ENCODE measurements around the gene INSIG2.

Gene INSIG2

GRCh38 chr2:118127250-118127649 is 39.0 kb downstream of the INSIG2 start:
- DNase-seq (ENCODE audit: low read depth in 1 of 2, low spot score in 1 of 2) = no peak

DNA sequence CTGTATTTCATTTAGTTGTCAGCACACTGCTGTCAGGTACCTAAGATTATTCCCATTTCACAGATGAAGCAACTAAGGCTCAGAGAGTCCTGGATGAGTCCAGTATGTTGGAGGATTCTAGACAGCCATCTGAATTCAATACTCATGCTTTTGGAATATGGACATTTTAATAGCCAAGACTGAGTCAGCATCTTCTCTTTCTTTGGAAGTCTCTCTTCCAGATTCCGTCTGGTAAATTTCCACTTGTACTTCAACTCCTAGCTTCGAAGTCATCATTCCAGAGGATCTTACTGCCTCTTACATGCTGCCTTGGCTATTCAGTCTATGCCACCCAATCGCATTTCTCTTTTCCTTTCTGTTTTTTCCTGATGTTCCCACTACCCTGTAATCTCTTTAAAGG is 40.6 kb downstream of the INSIG2 start:
- no peak for DNase-seq (ENCODE audit: low read depth in 1 of 2, low spot score in 1 of 2)

DNA sequence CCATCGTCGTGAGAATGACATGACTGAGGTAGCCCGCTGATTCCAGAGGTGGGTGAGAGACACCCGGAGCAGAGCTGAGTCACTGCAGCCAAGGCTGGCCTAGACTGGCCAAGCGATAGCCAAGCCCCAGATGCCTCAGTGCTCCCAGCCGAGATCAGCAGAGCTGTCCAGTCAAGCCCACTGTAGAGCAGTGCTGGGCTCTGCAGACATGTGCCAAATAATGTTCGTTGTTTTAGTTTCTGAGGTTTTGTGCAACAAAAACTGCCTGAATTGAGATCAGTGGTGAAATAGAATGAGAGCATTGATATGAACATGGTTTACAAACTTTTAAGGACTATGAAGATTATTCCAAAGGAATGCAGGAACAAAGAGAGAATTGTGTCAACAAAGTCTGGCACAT is 42.1 kb downstream of the INSIG2 start:
- no peak for DNase-seq (ENCODE audit: low read depth in 1 of 2, low spot score in 1 of 2)

DNA sequence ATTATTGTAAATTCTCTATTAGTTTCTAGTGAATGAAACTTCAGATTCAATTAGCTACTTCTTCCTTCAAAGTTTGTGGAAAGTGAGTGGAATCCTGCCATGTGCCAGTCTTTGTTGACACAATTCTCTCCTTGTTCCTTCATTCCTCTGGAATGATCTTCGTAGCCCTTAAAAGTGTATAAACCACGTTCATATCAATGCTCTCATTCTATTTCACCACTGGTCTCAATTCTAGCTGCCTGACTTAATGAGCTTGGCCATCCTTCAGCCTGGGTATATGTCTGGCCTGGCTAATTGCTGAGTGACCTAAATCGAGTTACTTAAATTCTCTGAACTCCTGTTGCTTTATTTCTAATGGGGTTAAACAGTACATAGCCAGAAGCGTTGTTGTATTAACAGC is 43.5 kb downstream of the INSIG2 start:
- DNase-seq (ENCODE audit: low read depth in 1 of 2, low spot score in 1 of 2) = no peak

- no peak for DNase-seq (ENCODE audit: low read depth in 1 of 2, low spot score in 1 of 2)
These were observed 45.6 kb downstream of the INSIG2 start for GRCh38 chr2:118133916-118134315.

DNA sequence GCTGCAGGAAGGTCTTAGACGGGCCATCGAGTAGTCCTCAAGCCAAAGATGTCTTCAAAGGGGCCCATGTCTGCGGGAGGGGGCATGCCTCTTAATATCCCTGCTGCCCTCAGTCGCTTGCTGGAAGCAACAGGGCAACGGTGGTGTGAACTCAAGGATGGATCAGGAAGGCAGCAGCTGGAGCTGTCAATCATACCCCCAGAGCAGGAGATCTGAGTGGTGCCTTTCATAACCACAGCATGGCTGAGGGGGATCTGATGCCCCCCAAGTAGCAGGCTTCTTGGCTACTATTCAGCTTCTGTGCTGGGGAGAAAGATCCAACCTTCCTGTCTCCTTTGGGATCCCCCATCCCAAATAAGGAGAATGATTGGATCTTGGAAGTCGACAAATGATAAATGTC is 46.4 kb downstream of the INSIG2 start:
- DNase-seq (ENCODE audit: low read depth in 1 of 2, low spot score in 1 of 2) = no peak

DNA sequence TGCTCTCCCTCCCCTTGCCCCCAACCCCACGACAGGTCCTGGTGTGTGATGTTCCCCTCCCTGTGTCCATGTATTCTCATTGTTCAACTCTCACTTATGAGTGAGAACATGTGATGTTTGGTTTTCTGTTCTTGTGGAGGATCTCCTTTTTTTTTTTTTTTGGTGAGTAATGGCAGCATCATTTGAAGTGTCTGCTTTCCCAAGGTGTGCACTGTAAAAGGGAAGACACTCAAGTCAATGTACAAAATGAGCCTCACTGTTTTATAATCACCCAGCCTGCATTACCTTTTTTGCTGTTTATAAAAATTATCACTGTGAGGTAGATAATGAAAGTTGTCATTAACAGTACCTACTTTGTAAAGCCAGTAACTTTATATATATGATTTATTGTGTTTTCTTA is 56.9 kb downstream of the INSIG2 start:
- DNase-seq (ENCODE audit: low read depth in 1 of 2, low spot score in 1 of 2) = no peak

- no peak for DNase-seq (ENCODE audit: low read depth in 1 of 2, low spot score in 1 of 2)
These were observed 57.5 kb downstream of the INSIG2 start for GRCh38 chr2:118145806-118146205.

DNA sequence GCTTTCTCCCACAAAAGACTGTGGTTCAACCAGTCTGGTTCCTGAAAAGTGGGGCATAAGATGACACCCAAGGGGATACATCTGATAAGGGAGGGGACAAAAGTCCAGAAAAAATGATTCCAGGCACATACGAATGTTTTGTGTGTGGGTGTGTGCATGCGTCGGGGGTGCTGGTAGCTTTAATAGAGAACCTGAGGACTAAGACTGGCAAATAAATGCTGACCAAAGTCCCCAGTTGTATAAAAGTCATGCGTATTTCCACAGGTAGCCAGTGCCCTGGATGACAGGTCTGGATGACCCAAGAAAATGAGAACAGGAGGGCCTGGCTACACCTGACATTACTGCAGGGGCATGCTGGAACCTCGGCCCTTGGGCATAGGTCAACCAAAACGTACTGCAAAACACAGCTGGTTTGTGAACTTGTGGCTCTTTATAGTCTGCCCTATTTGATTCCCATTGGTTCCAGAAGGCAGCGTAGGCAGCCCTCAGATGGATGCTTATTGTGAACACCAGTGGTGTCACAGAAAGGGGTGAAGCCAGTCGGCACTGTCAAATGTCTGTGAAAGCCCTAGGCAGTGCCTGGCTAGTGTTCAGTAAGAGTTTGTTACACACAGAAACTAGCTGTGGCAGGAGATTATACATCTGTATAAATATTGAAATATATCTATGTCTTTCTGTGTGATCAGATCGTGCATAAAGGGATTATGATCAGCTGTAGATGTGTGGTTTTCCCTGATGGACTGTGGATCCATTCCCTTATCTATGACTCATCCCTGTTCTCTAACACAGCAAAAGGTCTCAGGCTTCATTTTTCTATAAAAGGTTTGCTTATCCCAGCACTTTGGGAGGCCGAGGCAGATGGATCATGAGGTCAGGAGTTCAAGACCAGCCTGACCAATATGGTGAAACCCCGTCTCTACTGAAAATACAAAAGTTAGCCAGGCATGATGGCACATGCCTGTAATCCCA is 58.3 kb downstream of the INSIG2 start:
- no peak for DNase-seq (ENCODE audit: low read depth in 1 of 2, low spot score in 1 of 2)

DNA sequence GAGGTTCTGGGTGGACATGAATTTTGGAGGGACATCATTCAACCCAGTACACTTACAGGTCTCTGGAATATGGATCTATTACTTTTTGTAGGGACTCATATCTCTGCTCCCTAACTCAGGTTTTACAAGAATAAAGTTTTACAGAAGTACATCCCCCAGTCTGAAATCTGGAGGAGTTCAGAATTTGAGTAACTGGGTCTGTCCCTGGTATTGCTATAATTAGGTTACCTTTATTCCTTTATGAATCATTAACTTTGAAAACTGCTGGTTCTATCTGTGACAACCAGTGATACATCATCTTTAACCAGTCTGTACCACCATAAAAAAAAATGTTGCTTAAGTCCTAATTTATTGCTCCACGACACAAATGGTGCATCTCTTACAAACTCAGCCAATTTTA is 59.9 kb downstream of the INSIG2 start:
- no peak for DNase-seq (ENCODE audit: low read depth in 1 of 2, low spot score in 1 of 2)

DNA sequence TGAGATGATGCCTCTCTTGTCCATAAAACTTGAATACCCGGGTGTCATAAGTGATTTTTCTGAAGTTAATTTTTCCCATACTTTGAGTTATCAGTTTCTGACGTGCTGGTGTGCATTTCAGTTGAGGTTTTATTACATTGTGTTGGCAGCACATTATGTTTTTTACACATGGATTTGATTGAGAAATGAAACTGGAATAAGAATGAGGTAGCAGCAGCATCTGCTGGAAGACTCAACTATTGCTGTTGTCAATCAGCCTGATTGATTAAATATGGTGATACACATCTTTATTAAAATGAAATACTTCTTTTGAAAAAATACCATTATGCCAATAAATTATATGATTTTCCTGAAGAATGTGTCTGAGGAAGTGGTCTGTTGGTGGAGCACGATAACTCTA is 60.5 kb downstream of the INSIG2 start:
- DNase-seq (ENCODE audit: low read depth in 1 of 2, low spot score in 1 of 2) = no peak

DNA sequence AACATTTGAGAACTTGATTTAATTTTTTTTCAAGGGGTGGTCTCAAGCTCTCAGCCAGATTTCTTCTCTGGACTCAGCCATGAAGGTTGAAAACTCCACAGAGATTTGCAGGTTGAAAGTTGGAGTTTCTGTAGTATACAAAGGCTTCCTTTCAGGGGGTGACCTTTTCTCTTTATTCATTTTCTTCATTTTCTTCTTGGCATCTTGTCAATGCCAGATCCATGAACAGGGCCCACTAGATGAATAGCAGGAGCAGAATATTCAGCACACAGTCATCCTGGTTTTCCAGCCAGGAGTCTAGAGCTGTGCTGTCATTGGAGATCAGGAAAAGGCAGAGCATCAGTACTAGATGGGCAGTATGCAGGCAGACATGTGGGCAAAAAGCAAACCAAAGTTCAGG is 62.0 kb downstream of the INSIG2 start:
- no peak for DNase-seq (ENCODE audit: low read depth in 1 of 2, low spot score in 1 of 2)

GRCh38 chr2:118151831-118152230 is 63.6 kb downstream of the INSIG2 start:
- DNase-seq (ENCODE audit: low read depth in 1 of 2, low spot score in 1 of 2) = no peak

- DNase-seq (ENCODE audit: low read depth in 1 of 2, low spot score in 1 of 2) = no peak
These were observed 65.2 kb downstream of the INSIG2 start for GRCh38 chr2:118153433-118153832.

DNA sequence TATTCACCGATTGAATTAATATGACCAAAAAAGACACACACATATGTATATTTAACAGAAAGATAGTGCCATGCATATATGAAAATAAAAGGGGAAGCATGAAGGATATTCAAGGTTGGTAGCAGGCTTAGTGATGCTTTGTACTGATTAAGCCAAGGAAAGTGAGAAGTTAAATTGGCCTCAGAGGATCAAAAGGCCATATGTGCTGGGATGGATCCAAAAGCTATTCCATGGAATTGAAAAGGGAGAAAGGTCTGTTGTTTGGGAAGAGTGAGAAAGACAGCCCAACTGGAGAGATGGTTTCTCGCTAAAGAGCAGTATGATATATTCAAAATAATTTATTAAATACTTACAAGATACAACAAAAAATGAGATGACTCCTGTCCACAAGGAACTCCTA is 65.9 kb downstream of the INSIG2 start:
- DNase-seq (ENCODE audit: low read depth in 1 of 2, low spot score in 1 of 2) = no peak

Data from stimulated activated CD4-positive, alpha-beta T cell treated with anti-CD3 and anti-CD28 coated beads, Interleukin-15, amount 100 ng/mL, for 1 hour (primary cell).